Measurements from ENCODE around the gene TCF15. TPM values are rescaled to one million over a fixed set of nuclear protein-coding genes. Genes with fewer than 3 reads are reported as not detected.

The TCF15 gene
- total RNA-seq, 4 donors from 2014 or later: 3.0 to 6.6 (median 4.5) TPM; not detected in 1

DNA sequence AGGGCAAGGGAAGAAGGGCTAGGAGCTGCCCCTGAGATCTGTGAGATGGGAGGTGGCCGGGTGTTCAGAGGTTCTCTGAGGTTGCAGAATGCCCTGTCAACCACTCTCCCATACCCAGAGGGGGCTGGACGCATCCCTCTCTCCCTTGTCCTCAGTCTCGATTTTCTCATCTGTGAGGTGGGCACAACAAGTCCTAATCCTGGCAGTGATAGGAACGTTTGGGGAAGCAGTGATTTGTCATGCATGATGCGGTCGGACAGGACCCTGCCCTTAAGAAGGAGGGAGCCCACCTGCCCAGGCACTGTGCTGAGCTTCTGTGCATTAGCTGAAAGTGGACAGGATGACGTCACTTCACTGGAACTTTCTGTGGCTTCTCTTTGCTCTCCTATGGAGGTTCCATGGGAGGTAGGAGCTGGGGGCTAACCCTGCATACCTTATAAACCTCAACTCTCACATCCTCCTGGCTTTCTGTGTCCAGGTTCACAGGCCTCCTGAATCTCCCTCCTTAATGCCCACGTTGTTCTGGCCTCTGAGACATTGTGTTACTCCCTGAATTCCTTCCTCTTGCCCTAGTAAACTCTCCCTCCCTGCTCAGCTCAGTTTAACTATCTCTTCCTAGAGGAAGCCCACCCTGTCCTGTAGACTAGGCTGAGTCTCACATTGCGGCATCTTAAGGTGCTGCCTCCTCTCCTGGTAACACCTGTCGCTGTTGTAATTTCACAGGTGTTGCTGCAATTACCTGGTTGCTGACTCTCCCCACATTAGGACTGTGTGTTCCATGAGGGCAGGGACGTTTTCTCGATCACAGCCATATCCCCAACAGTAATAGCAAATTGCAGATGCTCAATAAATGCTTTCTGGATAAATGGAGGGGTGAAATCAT, 36.5 kb downstream of the TCF15 start:
- 50 to 69% methylated on average over 5 to 7 of the region's 12 CpGs for WGBS, 2 donors (ENCODE audit: low coverage in 1 of 2)
- no peaks in the 10 kb centered on the region for H3K9me3 ChIP-seq
- no peak for ATAC-seq
- H3K27ac ChIP-seq: peak overlapping the region in 1 of 4 donors; percentile 20
- H3K4me3 ChIP-seq: no peak overlapping the region
- no peaks in the 10 kb centered on the region for H3K36me3 ChIP-seq
- peaks cover 0 to 22% (median 9%) of the 10 kb centered on the region in 3 donors for H3K4me1 ChIP-seq
- peaks cover 78% of the 10 kb centered on the region for H3K27me3 ChIP-seq
- no peak for TF ChIP-seq POLR2AphosphoS5 (IDR thresholded peaks at IDR 0.05)
- no peak for TF ChIP-seq POLR2A (IDR thresholded peaks at IDR 0.05)
- no peak for TF ChIP-seq EP300 (IDR thresholded peaks at IDR 0.05)
- TF ChIP-seq, protein P1, sequence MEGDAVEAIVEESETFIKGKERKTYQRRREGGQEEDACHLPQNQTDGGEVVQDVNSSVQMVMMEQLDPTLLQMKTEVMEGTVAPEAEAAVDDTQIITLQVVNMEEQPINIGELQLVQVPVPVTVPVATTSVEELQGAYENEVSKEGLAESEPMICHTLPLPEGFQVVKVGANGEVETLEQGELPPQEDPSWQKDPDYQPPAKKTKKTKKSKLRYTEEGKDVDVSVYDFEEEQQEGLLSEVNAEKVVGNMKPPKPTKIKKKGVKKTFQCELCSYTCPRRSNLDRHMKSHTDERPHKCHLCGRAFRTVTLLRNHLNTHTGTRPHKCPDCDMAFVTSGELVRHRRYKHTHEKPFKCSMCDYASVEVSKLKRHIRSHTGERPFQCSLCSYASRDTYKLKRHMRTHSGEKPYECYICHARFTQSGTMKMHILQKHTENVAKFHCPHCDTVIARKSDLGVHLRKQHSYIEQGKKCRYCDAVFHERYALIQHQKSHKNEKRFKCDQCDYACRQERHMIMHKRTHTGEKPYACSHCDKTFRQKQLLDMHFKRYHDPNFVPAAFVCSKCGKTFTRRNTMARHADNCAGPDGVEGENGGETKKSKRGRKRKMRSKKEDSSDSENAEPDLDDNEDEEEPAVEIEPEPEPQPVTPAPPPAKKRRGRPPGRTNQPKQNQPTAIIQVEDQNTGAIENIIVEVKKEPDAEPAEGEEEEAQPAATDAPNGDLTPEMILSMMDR (IDR thresholded peaks at IDR 0.05): no peak

DNA sequence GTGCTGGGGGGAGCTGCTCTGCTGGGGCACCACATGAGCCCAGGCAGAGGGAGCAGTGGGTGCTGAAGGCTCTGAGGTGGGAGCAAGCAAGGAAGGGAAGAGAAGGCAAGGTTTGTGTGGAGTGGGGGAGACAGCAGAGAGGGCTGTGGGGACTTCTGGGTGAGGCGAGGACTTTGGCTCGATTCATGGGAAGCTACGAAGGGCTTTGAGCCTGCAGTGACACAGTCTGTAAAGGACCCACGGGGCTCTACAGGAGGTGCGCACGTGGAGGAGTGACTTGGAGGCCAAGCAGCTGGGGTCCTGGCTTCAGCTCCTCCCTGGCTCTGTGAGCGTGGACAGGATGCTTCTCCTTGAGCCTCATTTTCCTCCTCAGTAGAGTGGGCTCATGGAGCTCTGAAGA, 37.4 kb downstream of the TCF15 start:
- H3K9me3 ChIP-seq: no peaks in the 10 kb centered on the region
- H3K27ac ChIP-seq: peak overlapping the region in 1 of 4 donors; percentile 42
- TF ChIP-seq POLR2AphosphoS5 (IDR thresholded peaks at IDR 0.05) (no peak), POLR2A (IDR thresholded peaks at IDR 0.05) (no peak), EP300 (IDR thresholded peaks at IDR 0.05) (no peak)
- TF ChIP-seq, protein P1 (IDR thresholded peaks at IDR 0.05): no peak
- no peaks in the 10 kb centered on the region for H3K36me3 ChIP-seq
- 20 to 32% methylated on average over 3 to 4 of the region's 7 CpGs for WGBS, 2 donors (ENCODE audit: low coverage in 1 of 2)
- H3K4me1 ChIP-seq: peaks cover 0 to 27% (median 9%) of the 10 kb centered on the region in 3 donors
- H3K4me3 ChIP-seq: no peak overlapping the region
- no peak for ATAC-seq
- peaks cover 88% of the 10 kb centered on the region for H3K27me3 ChIP-seq

GRCh38 chr20:571754-572441, 38.2 kb downstream of the TCF15 start:
- peaks cover 96% of the 10 kb centered on the region for H3K27me3 ChIP-seq
- H3K36me3 ChIP-seq: no peaks in the 10 kb centered on the region
- peak overlapping the region in 1 of 2 donors; percentile 2 for H3K4me3 ChIP-seq
- TF ChIP-seq POLR2A (IDR thresholded peaks at IDR 0.05) (no peak), POLR2AphosphoS5 (IDR thresholded peaks at IDR 0.05) (no peak), EP300 (IDR thresholded peaks at IDR 0.05) (no peak)
- TF ChIP-seq, protein P1 (IDR thresholded peaks at IDR 0.05): no peak
- H3K4me1 ChIP-seq: peaks cover 0 to 27% (median 9%) of the 10 kb centered on the region in 3 donors
- 0% methylated on average over 1 to 3 of the region's 24 CpGs for WGBS, 2 donors (ENCODE audit: low coverage in 1 of 2)
- no peaks in the 10 kb centered on the region for H3K9me3 ChIP-seq
- peak overlapping the region in 1 of 4 donors; percentile 42 for H3K27ac ChIP-seq
- peak; percentile 75 for ATAC-seq

GRCh38 chr20:568673-569415, 41.3 kb downstream of the TCF15 start:
- Histone ChIP-seq H3K9me3 (no peaks in the 10 kb centered on the region), H3K4me1 (peaks cover 0 to 27% (median 9%) of the 10 kb centered on the region in 3 donors), H3K27me3 (peaks cover 89% of the 10 kb centered on the region), H3K4me3 (no peak overlapping the region), H3K36me3 (no peaks in the 10 kb centered on the region), H3K27ac (peak overlapping the region in 1 of 4 donors; percentile 16)
- WGBS, 2 donors (ENCODE audit: low coverage in 1 of 2): 50 to 53% methylated on average over 1 to 8 of the region's 14 CpGs
- TF ChIP-seq, protein P1 (IDR thresholded peaks at IDR 0.05): no peak
- TF ChIP-seq POLR2AphosphoS5 (IDR thresholded peaks at IDR 0.05) (no peak), POLR2A (IDR thresholded peaks at IDR 0.05) (no peak), EP300 (IDR thresholded peaks at IDR 0.05) (no peak)
- no peak for ATAC-seq
